OCI-M1 (cell line): ENCODE data around the gene CLIP4.
A peak's percentile ranks its signal among the peaks of the same experiment; 100 is the strongest.

Experiments used
- DNase-seq: peaks from one replicate; lab custom pipeline; 2025; lab: John Stamatoyannopoulos, UW

The CLIP4 gene

GRCh38 chr2:29222381-29223179 is 107.4 kb downstream of the CLIP4 start:
- DNase-seq, result no peak

- DNase-seq, result no peak
Measured at GRCh38 chr2:29223257-29223656, 108.0 kb downstream of the CLIP4 start.

GRCh38 chr2:29223851-29224692 is 108.9 kb downstream of the CLIP4 start:
- DNase-seq, result no peak

GRCh38 chr2:29224693-29225551 is 109.7 kb downstream of the CLIP4 start:
- DNase-seq, result no peak

DNA sequence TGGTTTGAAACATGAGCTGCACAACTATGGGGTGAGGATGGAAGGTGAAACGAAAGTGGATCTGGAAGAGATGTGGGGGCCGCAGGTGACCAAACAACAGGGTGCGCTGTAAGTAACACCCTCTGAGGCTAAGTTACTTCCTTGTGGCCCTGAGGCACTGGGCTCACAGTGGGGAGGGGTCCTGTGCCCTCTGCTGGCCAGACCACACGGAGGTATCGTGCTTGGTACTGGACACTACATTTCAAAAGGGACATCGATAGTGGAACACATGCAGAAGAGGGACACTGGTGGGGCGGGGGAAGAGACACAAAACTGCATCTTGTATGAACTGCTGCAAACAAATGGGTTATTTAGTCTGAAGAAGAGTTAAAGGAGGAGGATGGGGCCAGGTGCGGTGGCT is 110.6 kb downstream of the CLIP4 start:
- no peak for DNase-seq

DNA sequence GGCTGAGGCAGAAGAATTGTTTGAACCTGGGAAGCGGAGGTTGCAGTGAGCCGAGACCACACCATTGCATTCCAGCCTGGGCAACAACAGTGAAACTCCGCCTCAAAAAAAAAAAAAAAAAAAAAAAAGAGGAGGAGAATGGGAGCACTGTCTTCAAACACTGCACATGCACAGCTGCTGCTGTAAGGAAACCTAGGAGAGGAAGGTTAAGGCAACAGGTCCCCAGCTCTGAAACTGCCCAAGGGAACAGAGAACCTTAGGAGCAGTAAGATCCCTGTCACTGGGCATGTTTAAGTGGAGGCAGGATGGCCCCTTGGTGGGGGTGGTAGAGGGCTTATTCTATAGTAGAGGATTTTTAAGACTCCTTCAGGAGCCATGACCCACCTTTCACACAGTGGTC is 111.2 kb downstream of the CLIP4 start:
- DNase-seq, result no peak

- no peak for DNase-seq
Measured at GRCh38 chr2:29226808-29227207, 111.6 kb downstream of the CLIP4 start.

GRCh38 chr2:29227935-29228675 is 112.9 kb downstream of the CLIP4 start:
- no peak for DNase-seq

DNA sequence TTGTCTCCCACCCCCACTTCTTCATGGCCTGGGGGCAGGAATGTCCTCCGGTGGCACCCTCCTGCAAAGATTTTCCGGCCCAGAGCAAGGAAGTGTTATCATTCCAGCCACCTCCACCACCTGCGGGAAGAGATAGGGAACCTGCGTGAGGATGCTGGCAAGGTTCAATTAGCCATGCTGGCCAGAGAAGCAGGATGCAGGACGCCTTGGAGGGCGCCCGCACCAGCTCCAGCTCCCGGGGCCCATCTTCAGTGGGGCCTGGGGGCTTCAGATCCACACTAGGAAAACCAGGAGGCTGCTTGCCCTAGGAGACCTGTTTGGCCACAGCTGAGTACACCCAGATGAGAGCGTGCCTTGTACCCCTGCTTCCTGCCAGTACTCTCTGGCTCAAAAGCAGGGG is 113.7 kb downstream of the CLIP4 start:
- no peak for DNase-seq

DNA sequence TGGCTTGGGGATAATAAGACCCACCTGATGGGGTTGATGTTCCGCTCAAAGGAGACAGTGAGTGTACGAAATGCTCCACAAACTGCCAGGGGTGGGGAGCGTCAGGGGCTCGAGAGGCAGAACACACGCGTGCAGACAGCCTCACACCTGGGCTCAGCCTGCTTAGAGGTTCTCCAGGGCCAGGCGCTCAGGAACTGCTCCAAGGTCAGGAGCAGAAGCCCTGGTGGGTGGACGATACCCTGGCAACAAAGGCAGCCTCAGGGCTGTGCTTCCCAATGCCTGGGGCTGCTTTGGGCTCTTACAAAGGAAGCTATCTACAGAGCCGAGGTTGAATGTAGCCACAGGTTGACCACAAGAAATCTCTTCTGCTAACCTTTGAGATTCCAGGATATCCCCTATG is 114.4 kb downstream of the CLIP4 start:
- DNase-seq, result no peak

GRCh38 chr2:29232041-29232440 is 116.8 kb downstream of the CLIP4 start:
- no peak for DNase-seq

- DNase-seq, result no peak
Measured at GRCh38 chr2:29233428-29233827, 118.2 kb downstream of the CLIP4 start.

DNA sequence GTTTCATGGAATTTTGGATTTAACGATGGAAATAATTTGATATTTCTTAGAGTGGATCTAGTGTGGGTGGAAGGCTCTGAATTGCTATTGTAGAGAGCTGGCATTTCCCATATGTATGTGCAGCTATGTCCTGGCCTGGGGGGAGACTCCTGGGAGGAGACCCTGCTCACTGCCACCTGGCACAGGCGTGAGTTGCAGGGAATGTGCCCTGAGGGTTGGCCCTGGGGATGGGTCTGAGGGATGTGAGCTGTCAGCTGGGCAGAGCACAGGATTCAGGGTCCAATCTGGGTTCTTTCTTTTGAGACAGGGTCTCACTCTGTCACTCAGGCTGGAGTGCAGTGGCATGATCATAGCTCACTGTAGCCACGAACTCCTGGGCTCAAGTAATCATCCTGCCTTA is 120.2 kb downstream of the CLIP4 start:
- no peak for DNase-seq

GRCh38 chr2:29236074-29236473 is 120.9 kb downstream of the CLIP4 start:
- DNase-seq, result no peak

DNA sequence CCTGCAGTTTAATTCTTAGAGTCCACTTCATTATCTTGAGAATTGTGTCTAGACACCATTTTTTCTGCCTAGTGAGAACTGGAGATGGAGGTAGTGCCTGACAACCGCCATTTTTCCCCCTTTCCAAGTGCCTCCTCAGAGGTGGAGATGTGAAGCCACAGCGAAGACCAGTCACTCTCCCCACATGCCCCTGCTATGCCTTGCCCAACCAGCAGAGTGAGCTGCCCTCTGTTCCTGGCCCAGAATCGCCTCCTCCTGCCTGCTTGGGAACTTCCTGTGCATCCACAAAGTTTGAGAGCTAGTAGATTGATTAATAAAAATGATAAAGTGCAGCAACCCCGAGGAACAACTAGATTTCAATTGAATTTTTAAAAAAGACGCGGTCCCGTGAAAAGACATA is 123.3 kb downstream of the CLIP4 start:
- DNase-seq, result peak; percentile 34
